Neural cell (in vitro differentiated cells): Measurements from ENCODE around the gene SRCAP. TPM values are rescaled to one million over a fixed set of nuclear protein-coding genes. Genes with fewer than 3 reads are reported as not detected.

Experiments used
- H2AFZ ChIP-seq: fragments of 200-600, 300-800 bp; sonication (generic), shearing (Covaris generic); 2 replicates; pipeline ENCODE4 v1.6.0; 2014; ENCODE audit warnings: low read depth, mild to moderate bottlenecking, antibody characterized with exemption, low read length, moderate library complexity
- H3F3A ChIP-seq: fragments of 200-600 bp; shearing (Covaris generic); 2 replicates; pipeline ENCODE4 v1.6.1; 2016; ENCODE audit warnings: mild to moderate bottlenecking, moderate library complexity, mixed read lengths, antibody characterized with exemption, low read length; ENCODE audit not compliant: insufficient read depth, poor library complexity, severe bottlenecking
- H3K27ac ChIP-seq: fragments of 200-600, 300-800 bp; sonication (generic), shearing (Covaris generic); 2 replicates; pipeline ENCODE4 v1.5.1; 2014; ENCODE audit warnings: mild to moderate bottlenecking, low read length, moderate library complexity
- H3K27me3 ChIP-seq: fragments of 300-800, 200-600 bp; sonication (generic), shearing (Covaris generic); 2 replicates; pipeline ENCODE4 v1.6.0; 2014; ENCODE audit warnings: mild to moderate bottlenecking, low read depth, low read length, moderate library complexity; ENCODE audit not compliant: insufficient read depth
- H3K36me3 ChIP-seq: fragments of 300-800, 200-600 bp; sonication (generic), shearing (Covaris generic); 2 replicates; pipeline ENCODE4 v1.5.1; 2014; ENCODE audit warnings: mild to moderate bottlenecking, antibody characterized with exemption, low read length, moderate library complexity; ENCODE audit not compliant: insufficient read depth
- H3K4me2 ChIP-seq: fragments of 300-800, 200-600 bp; sonication (generic), shearing (Covaris generic); 2 replicates; pipeline ENCODE4 v1.6.0; 2014; ENCODE audit warnings: mild to moderate bottlenecking, low read length
- H3K4me3 ChIP-seq: fragments of 300-800, 200-600 bp; sonication (generic), shearing (Covaris generic); 2 replicates; pipeline ENCODE4 v1.5.1; 2014; ENCODE audit warnings: mild to moderate bottlenecking, low read length, moderate library complexity
- H3K79me2 ChIP-seq: fragments of 200-600 bp; shearing (Covaris generic); replicated peaks from 2 replicates; pipeline ENCODE4 v1.6.0; 2014; ENCODE audit warnings: mild to moderate bottlenecking, low read length, moderate library complexity; ENCODE audit not compliant: insufficient read depth
- H3K9ac ChIP-seq: fragments of 300-800, 200-600 bp; sonication (generic), shearing (Covaris generic); 2 replicates; pipeline ENCODE4 v1.6.1; 2016; ENCODE audit warnings: mild to moderate bottlenecking, low read length, mixed read lengths
- H3K9me2 ChIP-seq: fragments of 200-600 bp; shearing (Covaris generic); 2 replicates; pipeline ENCODE4 v1.6.1; 2016; ENCODE audit warnings: mild to moderate bottlenecking, low read length, mixed read lengths; ENCODE audit not compliant: insufficient read depth
- H3K9me3 ChIP-seq: fragments of 200-600, 300-800 bp; sonication (generic), shearing (Covaris generic); 2 replicates; pipeline ENCODE4 v1.6.1; 2016; ENCODE audit warnings: mild to moderate bottlenecking, mixed run types, low read length, moderate library complexity, mixed read lengths
- H4K20me1 ChIP-seq: fragments of 200-600 bp; shearing (Covaris generic); 2 replicates; pipeline ENCODE4 v1.6.1; 2016; ENCODE audit warnings: mild to moderate bottlenecking, mixed run types; ENCODE audit not compliant: insufficient read depth
- CTCF ChIP-seq: fragments of 450-650 bp; IDR thresholded peaks from 2 replicates; pipeline ENCODE4 v1.5.1; 2014; ENCODE audit warnings: antibody characterized with exemption, mild to moderate bottlenecking, moderate library complexity; ENCODE audit not compliant: poor library complexity, severe bottlenecking
- EP300 ChIP-seq: fragments of 450-650 bp; conservative IDR thresholded peaks from 2 replicates; pipeline ENCODE4 v1.6.1; 2014; ENCODE audit warnings: antibody characterized with exemption, mild to moderate bottlenecking, moderate library complexity; ENCODE audit not compliant: poor library complexity, severe bottlenecking
- EZH2 ChIP-seq: fragments of 200-600, 300-800 bp; shearing (Covaris generic), sonication (generic); IDR thresholded peaks from 2 replicates; pipeline ENCODE4 v1.6.1; 2014; ENCODE audit warnings: antibody characterized with exemption, low read length, borderline replicate concordance, mild to moderate bottlenecking; ENCODE audit not compliant: insufficient read depth, poor library complexity, severe bottlenecking
- MXI1 ChIP-seq: fragments of 450-650 bp; conservative IDR thresholded peaks from 2 replicates; pipeline ENCODE4 v1.6.1; 2014; ENCODE audit warnings: antibody characterized with exemption, mild to moderate bottlenecking; ENCODE audit not compliant: poor library complexity, severe bottlenecking
- POLR2AphosphoS5 ChIP-seq: IDR thresholded peaks from 2 replicates; pipeline ENCODE4 v1.6.1; 2012
- RAD21 ChIP-seq: fragments of 450-650 bp; conservative IDR thresholded peaks from 2 replicates; pipeline ENCODE4 v1.6.1; 2014; ENCODE audit warnings: antibody characterized with exemption, mild to moderate bottlenecking, moderate library complexity
- SMC3 ChIP-seq: fragments of 450-650 bp; conservative IDR thresholded peaks from 2 replicates; pipeline ENCODE4 v1.6.1; 2014; ENCODE audit warnings: antibody characterized with exemption, mild to moderate bottlenecking, moderate library complexity; ENCODE audit not compliant: poor library complexity
- TAF1 ChIP-seq: IDR thresholded peaks from 2 replicates; pipeline ENCODE4 v1.6.1; 2012; ENCODE audit warnings: low read depth
- polyA plus RNA-seq: library from polyadenylated mRNA; depleted of rRNA; stranded (reverse); fragments of >200 nt; gene quantifications from 2 replicates; pipeline ENCODE4 v1.2.3, GENCODE V29; 2014
- TF ChIP-seq, protein P1 (sequence below): IDR thresholded peaks from 2 replicates; pipeline ENCODE4 v1.6.1; 2012; ENCODE audit warnings: borderline replicate concordance

The SRCAP gene
- polyA plus RNA-seq, 1 donor from 2014 or later: 0.76 TPM

DNA sequence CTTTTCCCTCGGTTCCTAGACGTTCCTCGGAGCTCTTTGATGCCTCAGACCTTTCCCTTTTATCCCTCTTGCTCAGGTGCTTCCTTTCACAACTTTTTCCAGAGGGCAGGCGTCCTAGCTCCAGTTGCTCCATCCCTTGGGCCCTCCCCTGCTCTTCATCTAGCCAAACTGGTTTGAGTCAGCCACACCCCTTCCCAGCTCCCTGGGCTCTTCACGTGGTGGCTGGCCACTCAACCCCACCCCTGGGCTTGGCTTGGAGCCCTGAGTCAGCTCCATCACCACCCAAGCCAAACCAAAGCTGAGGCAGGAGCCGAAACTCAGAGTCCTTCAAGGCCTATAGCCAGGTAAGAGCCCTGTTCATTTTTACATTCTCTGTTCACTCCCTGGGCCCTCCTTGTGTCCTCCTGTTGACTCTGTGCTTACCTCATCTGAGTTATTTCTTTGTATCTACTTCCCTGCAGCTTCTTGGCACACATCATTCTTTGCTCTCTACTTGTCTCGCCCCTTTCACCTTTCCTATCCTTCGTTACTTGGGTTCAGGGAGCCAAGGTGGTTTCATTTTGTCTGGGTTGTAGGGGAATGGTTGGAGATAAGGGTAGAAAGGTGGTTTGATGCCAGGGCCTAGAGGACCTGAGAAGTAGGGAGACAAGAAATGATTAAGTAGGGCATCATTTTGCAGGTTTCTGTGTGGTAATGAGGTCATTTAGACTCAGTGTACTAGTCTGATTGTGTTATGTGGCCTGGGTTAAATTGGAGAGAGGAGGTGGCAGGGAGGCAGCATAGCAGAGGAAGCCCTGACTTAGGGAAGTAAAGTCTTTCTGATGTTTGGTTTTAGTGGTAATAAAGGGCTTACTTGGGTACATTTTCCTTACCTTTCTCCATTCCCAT, 41.6 kb downstream of the SRCAP start:
- Histone ChIP-seq H3K27me3 (no peaks in the 10 kb centered on the region), H3K4me3 (no peak overlapping the region), H3K36me3 (no peaks in the 10 kb centered on the region), H3F3A (no peaks in the 10 kb centered on the region), H3K4me2 (no peak overlapping the region), H3K9ac (no peak overlapping the region), H3K9me3 (no peaks in the 10 kb centered on the region), H4K20me1 (no peaks in the 10 kb centered on the region), H3K9me2 (no peaks in the 10 kb centered on the region), H2AFZ (no peak overlapping the region), H3K27ac (no peak overlapping the region), H3K79me2 (no peaks in the 10 kb centered on the region)
- TF ChIP-seq RAD21 (no peak), CTCF (no peak)

DNA sequence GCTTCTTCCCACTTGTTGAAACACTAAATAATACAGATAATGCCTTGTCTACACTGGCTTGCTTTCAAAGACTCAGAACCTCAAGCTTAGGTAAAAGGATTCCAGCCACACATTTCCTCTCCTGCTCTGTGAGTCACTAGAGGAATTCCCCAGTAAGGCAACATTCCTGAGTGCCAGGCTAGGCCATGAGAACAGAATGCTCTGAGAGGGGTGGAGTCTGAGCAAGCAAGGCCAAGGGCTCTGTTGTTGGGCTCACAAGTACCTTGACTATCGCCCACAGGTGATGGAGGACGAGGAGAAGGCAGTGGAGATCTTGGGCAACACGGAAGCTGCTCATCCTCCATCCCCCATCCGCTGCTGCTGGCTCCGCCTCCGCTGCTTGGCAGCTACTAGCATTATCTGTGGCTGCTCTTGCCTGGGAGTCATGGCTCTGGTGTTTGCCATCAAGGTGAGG, 42.5 kb downstream of the SRCAP start:
- TF ChIP-seq, protein P1, sequence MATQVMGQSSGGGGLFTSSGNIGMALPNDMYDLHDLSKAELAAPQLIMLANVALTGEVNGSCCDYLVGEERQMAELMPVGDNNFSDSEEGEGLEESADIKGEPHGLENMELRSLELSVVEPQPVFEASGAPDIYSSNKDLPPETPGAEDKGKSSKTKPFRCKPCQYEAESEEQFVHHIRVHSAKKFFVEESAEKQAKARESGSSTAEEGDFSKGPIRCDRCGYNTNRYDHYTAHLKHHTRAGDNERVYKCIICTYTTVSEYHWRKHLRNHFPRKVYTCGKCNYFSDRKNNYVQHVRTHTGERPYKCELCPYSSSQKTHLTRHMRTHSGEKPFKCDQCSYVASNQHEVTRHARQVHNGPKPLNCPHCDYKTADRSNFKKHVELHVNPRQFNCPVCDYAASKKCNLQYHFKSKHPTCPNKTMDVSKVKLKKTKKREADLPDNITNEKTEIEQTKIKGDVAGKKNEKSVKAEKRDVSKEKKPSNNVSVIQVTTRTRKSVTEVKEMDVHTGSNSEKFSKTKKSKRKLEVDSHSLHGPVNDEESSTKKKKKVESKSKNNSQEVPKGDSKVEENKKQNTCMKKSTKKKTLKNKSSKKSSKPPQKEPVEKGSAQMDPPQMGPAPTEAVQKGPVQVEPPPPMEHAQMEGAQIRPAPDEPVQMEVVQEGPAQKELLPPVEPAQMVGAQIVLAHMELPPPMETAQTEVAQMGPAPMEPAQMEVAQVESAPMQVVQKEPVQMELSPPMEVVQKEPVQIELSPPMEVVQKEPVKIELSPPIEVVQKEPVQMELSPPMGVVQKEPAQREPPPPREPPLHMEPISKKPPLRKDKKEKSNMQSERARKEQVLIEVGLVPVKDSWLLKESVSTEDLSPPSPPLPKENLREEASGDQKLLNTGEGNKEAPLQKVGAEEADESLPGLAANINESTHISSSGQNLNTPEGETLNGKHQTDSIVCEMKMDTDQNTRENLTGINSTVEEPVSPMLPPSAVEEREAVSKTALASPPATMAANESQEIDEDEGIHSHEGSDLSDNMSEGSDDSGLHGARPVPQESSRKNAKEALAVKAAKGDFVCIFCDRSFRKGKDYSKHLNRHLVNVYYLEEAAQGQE: no peak
- no peak for TF ChIP-seq MXI1
- TF ChIP-seq EZH2: no peak
- no peak for TF ChIP-seq EP300
- no peak for TF ChIP-seq SMC3
- TF ChIP-seq RAD21: no peak
- TF ChIP-seq CTCF: no peak
- TF ChIP-seq TAF1: no peak
- TF ChIP-seq POLR2AphosphoS5: no peak
- H2AFZ ChIP-seq: no peak overlapping the region
- H3K4me2 ChIP-seq: no peak overlapping the region
- no peaks in the 10 kb centered on the region for H3K36me3 ChIP-seq
- H3K9me2 ChIP-seq: no peaks in the 10 kb centered on the region
- no peaks in the 10 kb centered on the region for H3F3A ChIP-seq
- H4K20me1 ChIP-seq: no peaks in the 10 kb centered on the region
- no peaks in the 10 kb centered on the region for H3K9me3 ChIP-seq
- H3K9ac ChIP-seq: no peak overlapping the region
- no peak overlapping the region for H3K27ac ChIP-seq
- no peaks in the 10 kb centered on the region for H3K27me3 ChIP-seq
- H3K4me3 ChIP-seq: no peak overlapping the region
- H3K79me2 ChIP-seq: no peaks in the 10 kb centered on the region
